CD4-positive, alpha-beta T cell treated with Interleukin-12 subunit alpha and Interleukin-12 subunit beta, for 1 hour (primary cell): Measurements from ENCODE around the gene KRT80.

Experiments
- DNase-seq: peaks from one replicate; pipeline ENCODE4 v3.0.0-alpha.2; 2020

Gene KRT80

DNA sequence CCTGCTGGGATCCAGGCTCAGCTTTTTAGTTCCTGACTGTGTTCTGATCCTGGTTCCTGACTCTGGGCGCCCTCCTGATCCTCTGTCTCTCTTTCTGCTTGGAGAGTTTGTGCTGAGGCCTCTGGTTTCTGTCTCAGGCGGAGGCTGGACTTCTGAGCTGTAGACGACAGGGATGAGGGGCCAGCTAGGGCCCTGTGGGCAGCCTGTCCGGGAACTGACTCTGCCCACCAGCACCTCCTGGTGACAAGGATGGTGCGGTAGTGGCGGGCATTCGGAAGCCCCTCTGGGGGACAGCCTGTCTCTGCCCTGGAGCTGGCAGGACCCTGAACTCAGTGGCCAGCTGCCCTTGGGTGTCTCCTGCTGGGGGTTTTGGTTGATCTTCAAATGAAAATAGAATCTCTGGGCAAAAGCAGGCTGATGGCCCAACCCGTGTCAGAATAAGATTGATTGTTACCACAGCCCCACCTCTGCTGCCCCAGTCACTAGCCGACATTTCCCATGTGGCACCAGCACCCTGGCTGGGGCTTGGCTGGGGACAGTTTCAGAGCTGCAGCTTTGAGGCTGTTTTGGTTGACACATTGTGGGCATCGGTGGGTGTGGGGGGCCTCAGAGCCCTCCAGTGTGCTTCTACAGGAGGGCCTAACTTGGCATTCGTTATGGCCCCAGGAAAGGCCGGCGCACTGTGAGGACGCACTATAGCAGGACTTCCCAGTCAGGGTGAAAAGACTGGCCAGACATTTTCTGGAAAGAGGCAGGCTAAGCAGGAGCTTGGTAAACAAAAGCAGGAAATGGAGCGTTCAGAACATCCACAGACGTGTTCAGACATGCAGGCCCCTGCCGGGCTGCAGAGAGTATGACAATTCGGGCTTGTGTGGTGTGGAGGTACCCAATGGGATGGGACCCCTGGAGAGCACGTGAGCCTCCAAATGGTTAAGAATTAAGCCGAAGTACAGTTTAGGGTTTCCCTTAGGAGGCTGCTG, 16.2 kb downstream of the KRT80 start:
- DNase-seq, result no peak

- no peak for DNase-seq
These were observed 18.3 kb downstream of the KRT80 start for GRCh38 chr12:52173526-52173925.

GRCh38 chr12:52172956-52173355, 18.9 kb downstream of the KRT80 start:
- no peak for DNase-seq

GRCh38 chr12:52171950-52172512, 19.8 kb downstream of the KRT80 start:
- no peak for DNase-seq

GRCh38 chr12:52170827-52171226, 21.0 kb downstream of the KRT80 start:
- DNase-seq, result no peak

GRCh38 chr12:52169886-52170285, 21.9 kb downstream of the KRT80 start:
- DNase-seq, result no peak

GRCh38 chr12:52168019-52168717, 23.6 kb downstream of the KRT80 start:
- DNase-seq, result no peak

- no peak for DNase-seq
These were observed 24.3 kb downstream of the KRT80 start for GRCh38 chr12:52167526-52167925.

DNA sequence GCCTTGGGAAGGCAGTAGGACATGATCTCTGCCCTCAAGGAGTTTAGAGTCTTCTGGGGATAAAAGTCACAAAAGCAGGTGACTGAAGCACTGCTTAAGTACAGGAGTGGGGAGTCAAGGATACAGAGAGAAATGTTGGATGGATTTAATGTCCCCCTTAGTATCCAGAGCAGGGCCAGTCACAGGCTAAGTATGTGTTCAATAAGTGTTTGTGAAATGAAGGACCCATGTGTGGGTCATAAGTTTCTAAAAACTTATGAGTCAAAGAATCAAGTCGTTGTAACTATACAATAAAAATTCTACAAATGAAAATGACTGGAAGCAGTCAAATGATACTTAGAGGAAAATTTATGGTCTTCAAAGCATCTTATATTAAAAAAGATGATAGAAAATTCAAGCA, 25.1 kb downstream of the KRT80 start:
- DNase-seq, result no peak

DNA sequence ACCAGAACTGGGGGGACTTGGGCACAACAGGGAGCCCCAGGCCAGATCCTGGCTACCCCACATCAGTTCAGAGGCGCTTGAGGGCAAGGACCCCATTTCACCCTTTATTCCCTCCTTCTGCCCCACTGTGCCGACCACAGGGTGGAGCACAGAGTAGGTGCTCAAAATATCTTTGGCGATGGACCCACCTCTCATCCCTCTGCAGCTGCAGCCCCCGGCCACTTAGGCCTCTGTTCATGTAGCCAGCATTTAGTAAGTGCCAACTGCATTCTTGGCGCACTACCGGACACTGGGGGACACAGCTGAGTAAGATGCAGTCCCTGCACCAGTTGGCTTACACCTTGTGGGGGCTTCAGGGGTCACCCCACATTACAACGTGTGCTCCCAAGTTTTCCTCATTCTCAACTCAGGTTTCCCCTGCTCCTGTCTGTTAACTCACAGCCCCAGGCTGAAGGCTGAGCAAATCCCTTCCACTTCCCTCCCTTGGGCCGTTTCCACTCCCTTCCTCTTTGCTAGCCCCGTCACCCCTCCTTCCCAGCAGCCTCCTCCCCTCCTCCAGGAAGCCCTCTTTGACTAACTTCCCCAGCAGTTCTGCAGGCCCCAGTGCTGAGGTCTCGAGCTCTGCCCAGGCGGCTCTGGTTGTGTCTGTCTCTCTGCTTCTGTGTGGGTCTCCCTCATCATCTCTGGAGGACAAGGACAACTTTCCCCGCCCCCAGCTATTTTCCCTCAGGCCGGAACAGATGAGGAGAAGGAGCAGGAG, 26.5 kb downstream of the KRT80 start:
- DNase-seq, result no peak

DNA sequence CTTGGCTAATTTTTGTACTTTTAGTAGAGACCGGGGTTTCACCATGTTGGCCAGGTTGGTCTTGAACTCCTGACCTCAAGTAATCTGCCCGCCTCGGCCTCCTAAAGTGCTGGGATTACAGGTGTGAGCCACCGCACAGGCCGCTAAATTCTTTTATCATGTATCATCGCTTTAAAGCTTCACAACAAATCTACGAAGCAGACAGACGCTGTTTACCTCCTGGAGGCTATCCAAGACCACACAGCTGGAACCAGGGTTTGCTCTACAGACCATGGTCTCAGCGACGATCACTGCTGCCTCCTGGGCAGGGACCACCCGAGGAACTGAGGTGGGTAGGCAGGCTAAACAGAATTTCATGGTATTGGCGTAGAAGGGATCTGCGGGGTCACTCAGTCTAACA, 27.2 kb downstream of the KRT80 start:
- no peak for DNase-seq

DNA sequence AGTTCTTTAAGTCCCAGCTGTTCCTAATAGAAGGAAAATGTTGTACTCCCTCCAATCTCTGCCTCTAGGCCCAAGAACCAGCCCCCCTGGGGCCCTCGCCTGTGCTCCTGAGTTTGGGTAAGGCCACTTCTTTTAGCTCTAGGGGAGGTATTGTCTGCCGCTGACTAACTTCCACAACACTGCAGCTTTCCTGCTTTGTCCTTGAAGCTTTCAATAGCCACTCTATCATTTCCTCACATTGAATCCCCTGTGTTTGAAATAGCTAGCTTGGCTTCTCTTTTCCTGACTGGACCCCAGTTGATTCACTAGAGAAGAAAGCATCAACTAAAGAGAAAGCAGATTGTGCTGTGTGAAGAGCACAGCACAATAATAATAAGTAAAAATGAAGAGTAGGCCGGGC, 28.8 kb downstream of the KRT80 start:
- DNase-seq, result no peak

DNA sequence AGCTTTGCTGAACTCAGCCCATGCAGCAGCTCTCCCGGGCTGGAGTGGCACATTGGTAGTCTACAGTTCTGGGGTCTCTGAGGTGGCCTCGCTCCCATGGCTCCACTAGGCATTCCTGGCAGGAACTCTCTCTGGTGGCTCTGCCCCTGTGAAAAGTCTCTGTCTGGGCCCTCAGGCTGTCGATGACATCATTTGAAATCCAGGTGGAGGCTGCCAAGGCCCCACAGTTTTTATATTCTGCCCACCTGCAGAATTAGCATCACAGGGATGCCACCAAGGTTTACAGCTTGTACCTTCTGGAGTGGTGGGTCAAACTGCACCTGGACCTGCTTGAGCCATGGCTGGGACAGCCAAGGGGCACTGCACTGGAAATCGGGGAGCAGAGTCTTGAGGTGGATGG, 31.6 kb downstream of the KRT80 start:
- DNase-seq, result no peak

GRCh38 chr12:52157566-52158150, 34.2 kb downstream of the KRT80 start:
- no peak for DNase-seq

- peak; percentile 79 for DNase-seq
These were observed 34.9 kb downstream of the KRT80 start for GRCh38 chr12:52156757-52157565.

- DNase-seq, result no peak
These were observed 35.5 kb downstream of the KRT80 start for GRCh38 chr12:52156311-52156710.

GRCh38 chr12:52155048-52155868, 36.6 kb downstream of the KRT80 start:
- peak; percentile 79 for DNase-seq

GRCh38 chr12:52152905-52153317, 38.9 kb downstream of the KRT80 start:
- no peak for DNase-seq

- peak; percentile 80 for DNase-seq
These were observed 39.7 kb downstream of the KRT80 start for GRCh38 chr12:52151837-52152783.
